ENCODE results near the gene MTHFD2L.
"Not testable (repeated sequence)": the region's sequence is repeated elsewhere in the genome, so short reads cannot be mapped to it uniquely, and the experiment has no call there.

Gene MTHFD2L

DNA sequence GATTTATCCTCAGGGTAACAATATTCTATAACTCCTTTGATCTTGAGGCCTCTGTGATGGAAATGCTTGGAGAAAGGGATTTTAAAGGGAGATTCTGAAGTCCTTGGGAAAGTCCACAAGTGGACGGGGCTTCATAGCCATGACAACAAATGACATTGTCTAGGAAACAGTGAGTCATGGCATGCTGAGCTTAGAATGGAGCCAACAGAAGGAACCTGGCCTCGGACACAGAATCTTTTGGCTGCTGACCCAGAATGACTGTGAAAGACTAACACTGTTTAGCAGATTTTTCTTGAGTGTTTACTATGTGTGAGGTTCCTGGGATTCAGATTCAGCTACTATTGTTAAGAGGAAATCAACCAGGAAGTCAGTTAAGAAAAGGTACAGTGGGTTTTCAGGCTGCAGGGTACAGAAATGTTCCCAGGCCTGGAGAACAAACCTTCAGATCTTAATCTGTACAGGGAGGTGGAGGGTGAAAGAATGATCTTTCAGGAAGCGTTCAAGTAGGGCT is 40.8 kb upstream of the MTHFD2L start:
- no peak overlapping the region for H3K9ac ChIP-seq (ENCODE audit: low read length)
- H3K4me3 ChIP-seq (ENCODE audit: low read depth, low read length) = no peak overlapping the region
- H3K36me3 ChIP-seq (ENCODE audit: control insufficient read depth, insufficient read depth, low read length) = no peaks in the 10 kb centered on the region
- peaks cover 7% of the 10 kb centered on the region; the same call in 1 of the 2 replicates for H3K4me1 ChIP-seq (ENCODE audit: control insufficient read depth, insufficient read depth, low read length)
- H3K9me3 ChIP-seq (ENCODE audit: control insufficient read depth, insufficient read depth, low read depth, low read length) = no peaks in the 10 kb centered on the region; the same call in 1 of the 2 replicates
- no peak overlapping the region; the same call in 1 of the 2 replicates for H3K27ac ChIP-seq (ENCODE audit: low read depth, low read length)
- no peaks in the 10 kb centered on the region for H3K27me3 ChIP-seq (ENCODE audit: control insufficient read depth, insufficient read depth, low read length)

DNA sequence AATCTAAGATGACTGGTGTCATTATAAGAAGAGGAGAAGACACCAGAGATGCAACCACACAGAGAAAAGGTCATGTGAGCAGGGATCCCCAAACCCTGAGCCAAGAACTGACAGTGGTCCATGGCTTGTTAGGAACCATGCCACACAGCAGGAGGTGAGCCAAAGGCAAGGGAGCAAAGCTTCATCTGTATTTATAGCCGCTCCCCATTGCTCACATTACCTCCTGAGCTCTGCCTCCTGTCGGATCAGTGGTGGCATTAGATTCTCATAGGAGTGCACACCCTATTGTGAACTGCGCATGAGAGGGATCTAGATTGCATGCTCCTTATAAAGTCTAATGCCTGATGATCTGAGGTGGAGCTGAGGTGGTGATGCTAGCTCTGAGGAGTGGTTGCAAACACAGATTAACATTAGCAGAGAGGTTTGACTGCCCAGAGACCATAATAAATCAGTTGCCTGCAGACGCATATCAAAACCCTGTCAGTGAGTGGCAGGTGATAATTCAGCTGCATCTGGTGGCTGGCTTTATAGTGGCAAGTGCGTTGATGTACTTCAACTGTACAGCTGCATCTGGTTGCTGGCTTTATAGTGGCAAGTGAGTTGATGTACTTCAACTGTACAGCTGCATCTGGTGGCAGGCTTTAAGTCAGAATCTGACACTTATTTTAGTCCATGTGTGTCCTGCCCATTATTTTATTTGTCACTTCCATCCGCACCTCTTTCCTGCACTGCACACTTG is 39.1 kb upstream of the MTHFD2L start:
- Histone ChIP-seq H3K36me3 (ENCODE audit: control insufficient read depth, insufficient read depth, low read length) (no peaks in the 10 kb centered on the region), H3K4me3 (ENCODE audit: low read depth, low read length) (no peak overlapping the region), H3K9me3 (ENCODE audit: control insufficient read depth, insufficient read depth, low read depth, low read length) (no peaks in the 10 kb centered on the region; the same call in 1 of the 2 replicates), H3K9ac (ENCODE audit: low read length) (no peak overlapping the region), H3K27ac (ENCODE audit: low read depth, low read length) (no peak overlapping the region), H3K4me1 (ENCODE audit: control insufficient read depth, insufficient read depth, low read length) (peaks cover 5% of the 10 kb centered on the region; the same call in 1 of the 2 replicates), H3K27me3 (ENCODE audit: control insufficient read depth, insufficient read depth, low read length) (no peaks in the 10 kb centered on the region)

DNA sequence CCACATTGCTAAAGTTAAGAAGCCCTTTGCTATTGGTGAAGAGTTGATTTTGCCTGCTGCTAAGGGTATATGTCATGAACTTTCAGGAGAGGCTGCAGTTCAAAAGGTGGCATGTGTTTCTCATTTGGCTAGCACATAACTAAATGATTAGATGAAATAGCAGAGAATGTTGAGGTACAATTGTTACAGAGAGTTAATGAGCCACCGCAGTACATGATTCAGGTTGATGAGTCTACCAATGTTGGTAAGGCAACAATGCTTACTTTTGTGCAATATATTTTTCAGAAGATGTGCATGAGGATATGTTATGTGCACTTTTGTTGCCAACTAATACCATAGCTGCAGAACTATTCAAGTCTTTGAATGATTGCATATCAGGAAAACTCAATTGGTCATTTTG is 37.8 kb upstream of the MTHFD2L start:
- no peaks in the 10 kb centered on the region for H3K27me3 ChIP-seq (ENCODE audit: control insufficient read depth, insufficient read depth, low read length)
- no peak overlapping the region for H3K4me3 ChIP-seq (ENCODE audit: low read depth, low read length)
- no peaks in the 10 kb centered on the region for H3K36me3 ChIP-seq (ENCODE audit: control insufficient read depth, insufficient read depth, low read length)
- H3K9me3 ChIP-seq (ENCODE audit: control insufficient read depth, insufficient read depth, low read depth, low read length) = peaks cover 3% of the 10 kb centered on the region; the same call in 1 of the 2 replicates
- H3K4me1 ChIP-seq (ENCODE audit: control insufficient read depth, insufficient read depth, low read length) = peaks cover 5% of the 10 kb centered on the region; the same call in 1 of the 2 replicates
- no peak overlapping the region for H3K9ac ChIP-seq (ENCODE audit: low read length)
- H3K27ac ChIP-seq (ENCODE audit: low read depth, low read length) = no peak overlapping the region

DNA sequence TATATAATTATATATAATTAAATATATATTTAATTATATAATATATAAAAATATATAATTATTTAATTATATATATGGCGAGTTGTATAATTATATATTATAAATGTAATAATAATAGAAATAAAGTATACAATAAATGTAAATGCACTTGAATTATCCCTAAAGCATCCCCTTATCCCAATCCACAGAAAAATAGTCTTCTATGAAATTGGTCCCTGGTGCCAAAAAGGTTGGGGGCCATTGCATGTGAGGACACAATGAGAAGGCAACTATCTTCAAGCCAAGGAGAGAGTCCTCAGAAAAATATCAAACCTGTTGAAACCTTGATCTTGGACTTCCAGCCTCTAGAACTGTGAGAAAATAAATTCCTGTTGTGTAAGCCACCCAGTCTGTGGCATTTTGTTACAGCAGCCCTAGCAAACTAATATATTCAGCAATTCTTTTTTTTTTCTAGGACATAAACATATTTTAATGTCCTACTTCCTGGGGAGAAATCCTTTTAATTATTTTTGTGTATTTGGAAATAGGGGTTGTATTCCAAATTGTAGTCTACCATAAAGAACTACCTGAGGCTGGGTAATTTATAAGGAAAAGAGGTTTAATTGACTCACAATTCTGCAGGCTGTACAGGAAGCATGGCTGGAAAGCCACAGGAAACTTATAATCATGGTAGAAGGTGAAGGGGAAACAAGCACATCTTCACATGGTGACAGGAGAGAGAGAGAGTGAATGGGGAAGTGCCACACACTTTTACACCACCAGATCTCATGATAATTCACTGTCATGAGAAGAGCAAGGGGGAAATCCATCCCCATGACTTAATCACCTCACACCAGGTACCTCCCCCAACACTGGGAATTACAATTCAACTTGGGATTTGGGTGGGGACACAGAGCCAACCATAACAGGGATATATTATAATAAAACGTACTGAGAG is 36.0 kb upstream of the MTHFD2L start:
- Histone ChIP-seq H3K4me3 (ENCODE audit: low read depth, low read length) (no peak overlapping the region), H3K9me3 (ENCODE audit: control insufficient read depth, insufficient read depth, low read depth, low read length) (peaks cover 13% of the 10 kb centered on the region), H3K4me1 (ENCODE audit: control insufficient read depth, insufficient read depth, low read length) (peaks cover 5% of the 10 kb centered on the region; the same call in 1 of the 2 replicates), H3K9ac (ENCODE audit: low read length) (no peak overlapping the region), H3K36me3 (ENCODE audit: control insufficient read depth, insufficient read depth, low read length) (no peaks in the 10 kb centered on the region), H3K27me3 (ENCODE audit: control insufficient read depth, insufficient read depth, low read length) (no peaks in the 10 kb centered on the region), H3K27ac (ENCODE audit: low read depth, low read length) (no peak overlapping the region)

DNA sequence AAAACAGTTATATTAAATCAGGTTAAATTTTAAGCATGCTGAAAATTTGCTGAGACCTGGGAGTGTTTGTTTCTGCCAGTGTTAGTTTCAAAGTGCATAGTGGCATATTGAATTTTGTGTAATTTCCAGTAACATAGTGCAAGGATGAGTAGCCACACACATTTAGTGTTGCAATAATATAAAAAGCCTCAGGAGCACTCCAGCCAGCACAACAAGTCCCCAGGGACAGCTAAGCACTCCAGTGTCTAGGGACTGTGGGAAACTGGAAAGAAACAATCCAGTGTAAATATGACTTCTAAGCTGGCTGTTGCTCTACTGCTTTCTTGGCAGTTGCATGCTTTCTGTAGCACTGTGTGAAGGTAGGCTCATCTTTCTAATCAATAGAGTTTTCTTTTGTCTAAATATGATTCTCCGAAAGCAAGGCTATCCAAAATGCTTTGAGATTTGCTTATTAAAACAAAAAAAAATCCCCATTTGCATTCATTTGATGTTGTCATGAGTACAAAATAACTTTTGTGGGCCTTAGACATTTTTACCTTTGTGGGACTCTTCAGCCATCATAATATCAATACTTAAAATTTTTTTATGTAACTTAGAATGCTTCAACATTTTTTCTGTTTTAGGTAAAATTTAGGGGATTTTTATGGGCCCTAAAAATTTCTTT is 34.7 kb upstream of the MTHFD2L start:
- Histone ChIP-seq H3K4me3 (ENCODE audit: low read depth, low read length) (no peak overlapping the region), H3K36me3 (ENCODE audit: control insufficient read depth, insufficient read depth, low read length) (no peaks in the 10 kb centered on the region), H3K9ac (ENCODE audit: low read length) (no peak overlapping the region), H3K27me3 (ENCODE audit: control insufficient read depth, insufficient read depth, low read length) (no peaks in the 10 kb centered on the region), H3K27ac (ENCODE audit: low read depth, low read length) (no peak overlapping the region), H3K9me3 (ENCODE audit: control insufficient read depth, insufficient read depth, low read depth, low read length) (peaks cover 21% of the 10 kb centered on the region), H3K4me1 (ENCODE audit: control insufficient read depth, insufficient read depth, low read length) (no peaks in the 10 kb centered on the region)

DNA sequence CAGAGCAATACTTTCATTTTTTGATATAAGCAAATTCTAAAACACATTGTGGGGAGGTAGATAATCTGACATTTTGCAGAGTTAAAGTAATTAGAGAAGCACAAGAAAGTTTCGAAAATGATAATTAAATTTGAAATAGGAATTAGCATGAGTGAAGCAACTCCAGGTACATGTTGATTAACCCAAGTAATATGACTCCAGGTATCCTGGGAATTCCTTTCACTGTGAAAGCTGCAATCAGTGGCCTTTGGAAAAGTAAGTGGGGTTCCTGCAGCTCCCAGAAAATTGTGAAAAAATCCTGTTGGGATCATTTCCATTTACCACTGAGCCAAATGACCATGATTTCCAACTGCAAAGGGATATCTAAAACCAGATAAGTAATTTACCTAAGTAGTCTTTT is 32.9 kb upstream of the MTHFD2L start:
- Histone ChIP-seq H3K9me3 (ENCODE audit: control insufficient read depth, insufficient read depth, low read depth, low read length) (peaks cover 24% of the 10 kb centered on the region), H3K27ac (ENCODE audit: low read depth, low read length) (no peak overlapping the region), H3K4me3 (ENCODE audit: low read depth, low read length) (no peak overlapping the region), H3K9ac (ENCODE audit: low read length) (no peak overlapping the region), H3K4me1 (ENCODE audit: control insufficient read depth, insufficient read depth, low read length) (no peaks in the 10 kb centered on the region), H3K36me3 (ENCODE audit: control insufficient read depth, insufficient read depth, low read length) (no peaks in the 10 kb centered on the region), H3K27me3 (ENCODE audit: control insufficient read depth, insufficient read depth, low read length) (no peaks in the 10 kb centered on the region)

DNA sequence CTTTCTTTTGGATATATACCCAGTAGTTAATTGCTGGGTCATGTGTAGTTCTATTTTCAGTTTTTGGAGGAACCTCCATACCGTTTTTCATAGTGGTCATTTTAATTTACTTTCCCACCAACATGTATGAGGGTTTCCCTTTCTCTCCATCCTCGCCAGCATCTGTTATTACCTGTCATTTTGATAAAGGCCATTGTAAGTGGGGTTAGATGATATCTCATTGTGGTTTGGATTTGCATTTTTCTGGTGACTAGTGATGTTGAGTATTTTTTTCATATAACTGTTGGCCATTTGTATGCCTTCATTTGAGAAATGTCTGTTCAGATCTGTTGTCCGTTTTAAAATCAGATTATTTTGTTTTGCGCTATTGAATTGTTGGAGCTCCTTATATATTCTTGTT is 30.2 kb upstream of the MTHFD2L start:
- H3K9me3 ChIP-seq (ENCODE audit: control insufficient read depth, insufficient read depth, low read depth, low read length) = peaks cover 24% of the 10 kb centered on the region
- no peak overlapping the region for H3K4me3 ChIP-seq (ENCODE audit: low read depth, low read length)

DNA sequence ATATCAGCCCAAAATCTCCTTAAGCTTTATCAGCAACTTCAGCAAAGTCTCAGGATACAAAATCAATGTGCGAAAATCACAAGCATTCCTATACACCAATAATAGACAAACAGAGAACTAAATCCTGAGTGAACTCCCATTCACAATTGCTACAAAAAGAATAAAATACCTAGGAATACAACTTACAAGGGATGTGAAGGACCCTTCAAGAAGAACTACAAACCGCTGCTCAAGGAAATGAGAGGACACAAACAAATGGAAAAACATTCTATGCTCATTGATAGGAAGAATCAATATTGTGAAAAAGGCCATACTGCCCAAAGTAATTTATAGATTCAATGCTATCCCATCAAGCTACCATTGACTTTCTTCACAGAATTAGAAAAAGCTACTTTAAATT is 27.1 kb upstream of the MTHFD2L start:
- not testable (repeated sequence) for H3K4me1 ChIP-seq (ENCODE audit: control insufficient read depth, insufficient read depth, low read length); H3K9ac ChIP-seq (ENCODE audit: low read length); H3K27ac ChIP-seq (ENCODE audit: low read depth, low read length); H3K36me3 ChIP-seq (ENCODE audit: control insufficient read depth, insufficient read depth, low read length); H3K27me3 ChIP-seq (ENCODE audit: control insufficient read depth, insufficient read depth, low read length); H3K4me3 ChIP-seq (ENCODE audit: low read depth, low read length)
- peaks cover 16% of the 10 kb centered on the region for H3K9me3 ChIP-seq (ENCODE audit: control insufficient read depth, insufficient read depth, low read depth, low read length)

More for the DNA sequence above, 30.2 kb upstream of the MTHFD2L start:
- no peak overlapping the region for H3K9ac ChIP-seq (ENCODE audit: low read length)
- no peaks in the 10 kb centered on the region for H3K36me3 ChIP-seq (ENCODE audit: control insufficient read depth, insufficient read depth, low read length)
- no peak overlapping the region for H3K27ac ChIP-seq (ENCODE audit: low read depth, low read length)
- H3K4me1 ChIP-seq (ENCODE audit: control insufficient read depth, insufficient read depth, low read length) = no peaks in the 10 kb centered on the region
- no peaks in the 10 kb centered on the region for H3K27me3 ChIP-seq (ENCODE audit: control insufficient read depth, insufficient read depth, low read length)

DNA sequence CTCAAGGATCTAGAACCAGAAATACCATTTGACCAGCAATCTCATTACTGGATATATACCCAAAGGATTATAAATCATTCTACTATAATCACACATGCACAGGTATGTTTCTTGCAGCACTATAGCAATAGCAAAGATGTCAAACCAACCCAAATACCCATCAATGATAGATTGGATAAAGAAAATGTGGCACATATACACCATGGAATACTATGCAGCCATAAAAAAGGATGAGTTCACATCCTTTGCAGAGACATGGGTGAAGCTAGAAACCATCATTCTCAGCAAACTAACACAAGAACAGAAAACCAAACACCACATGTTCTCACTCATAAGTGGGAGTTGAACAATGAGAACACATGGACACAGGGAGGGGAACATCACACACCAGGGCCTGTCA is 25.7 kb upstream of the MTHFD2L start:
- H3K9ac ChIP-seq (ENCODE audit: low read length) = not testable (repeated sequence)

DNA sequence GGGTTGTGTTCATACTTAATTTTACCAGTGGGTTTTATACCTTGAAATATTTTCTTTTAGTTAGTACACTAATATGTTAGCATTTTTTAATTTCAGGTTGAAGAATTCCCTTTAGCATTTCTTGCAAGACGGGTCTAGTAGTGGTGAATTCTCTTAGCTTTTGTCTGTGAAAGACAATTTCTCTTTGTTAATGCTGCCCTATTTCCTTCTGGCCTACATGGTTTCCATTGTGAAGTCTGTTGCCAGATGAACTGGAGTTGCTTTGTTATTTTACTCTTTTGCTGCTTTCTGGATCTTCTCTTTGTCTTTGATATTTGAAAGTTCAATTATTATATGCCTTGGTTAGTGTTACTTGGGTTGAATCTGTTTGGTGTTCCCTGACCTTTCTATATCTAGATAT is 25.0 kb upstream of the MTHFD2L start:
- Histone ChIP-seq H3K9me3 (ENCODE audit: control insufficient read depth, insufficient read depth, low read depth, low read length) (0 out of 2 replicates have a peak, but pooled peaks cover 5% of the 10 kb centered on the region), H3K27ac (ENCODE audit: low read depth, low read length) (no peak overlapping the region), H3K4me3 (ENCODE audit: low read depth, low read length) (no peak overlapping the region), H3K4me1 (ENCODE audit: control insufficient read depth, insufficient read depth, low read length) (peaks cover 4% of the 10 kb centered on the region; the same call in 1 of the 2 replicates), H3K36me3 (ENCODE audit: control insufficient read depth, insufficient read depth, low read length) (no peaks in the 10 kb centered on the region), H3K9ac (ENCODE audit: low read length) (no peak overlapping the region), H3K27me3 (ENCODE audit: control insufficient read depth, insufficient read depth, low read length) (no peaks in the 10 kb centered on the region)

More for the DNA sequence above, 25.7 kb upstream of the MTHFD2L start:
- H3K4me1 ChIP-seq (ENCODE audit: control insufficient read depth, insufficient read depth, low read length); H3K27me3 ChIP-seq (ENCODE audit: control insufficient read depth, insufficient read depth, low read length); H3K27ac ChIP-seq (ENCODE audit: low read depth, low read length); H3K36me3 ChIP-seq (ENCODE audit: control insufficient read depth, insufficient read depth, low read length); H3K4me3 ChIP-seq (ENCODE audit: low read depth, low read length): not testable (repeated sequence)
- peaks cover 12% of the 10 kb centered on the region for H3K9me3 ChIP-seq (ENCODE audit: control insufficient read depth, insufficient read depth, low read depth, low read length)
